HG02571 (cell line): ENCODE measurements around the gene MBTPS2.

ENCODE experiments used
- ATAC-seq: cut with Tn5 transposase; IDR thresholded peaks from one replicate; pipeline ENCODE4 v1.9.1; 2021; ENCODE audit warnings: mild to moderate bottlenecking, moderate library complexity; ENCODE audit not compliant: unreplicated experiment

The MBTPS2 gene

DNA sequence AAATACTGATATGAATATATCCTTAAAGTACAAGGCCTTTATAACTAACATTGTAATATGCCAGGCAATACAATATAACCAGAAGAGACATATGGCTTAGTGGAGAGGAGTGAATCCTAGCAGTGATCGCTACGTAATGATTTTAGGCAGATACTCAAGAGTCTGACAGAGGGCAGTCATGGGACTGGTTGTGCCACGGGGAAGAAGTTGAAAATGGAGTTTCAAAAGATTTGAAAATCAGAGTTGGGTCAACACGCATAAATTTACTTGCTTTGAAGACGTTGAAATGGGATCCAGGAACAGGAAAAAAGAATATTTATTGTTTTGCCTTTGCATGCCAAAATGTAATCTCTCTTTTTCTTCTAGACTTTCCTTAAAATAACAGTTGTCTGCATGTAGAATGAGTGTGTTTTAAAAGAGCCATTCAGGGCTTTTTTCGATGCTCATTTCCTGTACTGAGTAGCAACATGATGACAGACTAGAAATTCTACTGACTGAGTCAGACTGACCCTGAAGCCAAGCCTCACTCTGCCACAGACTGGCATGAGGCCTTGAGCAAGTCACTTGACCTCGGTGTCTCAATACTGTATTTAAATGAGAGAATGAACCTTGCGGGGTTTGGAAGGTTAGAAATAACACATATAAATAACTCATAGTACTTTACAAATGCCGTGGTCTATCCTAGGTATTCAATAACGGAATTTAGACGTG is 93.0 kb downstream of the MBTPS2 start:
- ATAC-seq, result no peak

GRCh38 chrX:21933077-21933476 is 93.7 kb downstream of the MBTPS2 start:
- ATAC-seq, result no peak

DNA sequence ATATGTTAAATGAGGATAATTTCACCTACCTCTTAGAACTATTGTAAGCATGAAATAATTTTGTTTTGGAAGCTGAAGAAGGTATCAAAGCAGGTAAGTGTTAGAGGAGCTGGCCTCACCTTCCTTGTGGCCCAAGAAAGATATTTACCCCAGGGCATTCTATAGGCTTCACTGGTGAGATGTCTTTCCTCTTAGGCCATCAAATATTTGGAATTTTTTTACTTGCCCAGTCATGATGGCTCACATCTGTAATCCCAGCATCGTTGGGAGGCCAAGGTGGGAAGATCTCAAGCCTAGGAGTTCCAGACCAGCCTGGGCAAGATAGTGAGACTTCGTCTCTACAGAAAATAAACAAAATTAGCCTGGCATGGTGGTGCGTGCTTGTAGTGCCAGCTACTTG is 95.0 kb downstream of the MBTPS2 start:
- ATAC-seq, result no peak
